Mucosa of rectum (tissue), 2 donors: Measurements from ENCODE around the gene LZTS2.
A peak's percentile ranks its signal among the peaks of the same experiment; 100 is the strongest.

Experiments
- H3K27ac ChIP-seq, 2 donors: one replicate each; pipeline ENCODE4 v1.7.0; 2013; ENCODE audit warnings: inconsistent platforms in 2 of 2, low read depth in 2 of 2, low read length in 2 of 2
- H3K27me3 ChIP-seq, 2 donors: one replicate each; pipeline ENCODE4 v1.7.0; 2013; ENCODE audit warnings: low read length in 2 of 2; ENCODE audit not compliant: control insufficient read depth in 2 of 2, insufficient read depth in 2 of 2
- H3K36me3 ChIP-seq, 2 donors: one replicate each; pipeline ENCODE4 v1.7.0; 2013; ENCODE audit warnings: low read length in 2 of 2; ENCODE audit not compliant: control insufficient read depth in 2 of 2, insufficient read depth in 2 of 2
- H3K4me1 ChIP-seq, 2 donors: one replicate each; pipeline ENCODE4 v1.7.0; 2013; ENCODE audit warnings: low read length in 2 of 2, mild to moderate bottlenecking in 1 of 2; ENCODE audit not compliant: control insufficient read depth in 2 of 2, insufficient read depth in 2 of 2
- H3K4me3 ChIP-seq, 2 donors: one replicate each; pipeline ENCODE4 v1.7.0; 2013; ENCODE audit warnings: low read length in 2 of 2
- H3K9ac ChIP-seq, 2 donors: one replicate each; pipeline ENCODE4 v1.7.0; 2013; ENCODE audit warnings: low read length in 2 of 2, low read depth in 1 of 2, mild to moderate bottlenecking in 1 of 2
- H3K9me3 ChIP-seq, 2 donors: one replicate each; pipeline ENCODE4 v1.7.0; 2013; ENCODE audit warnings: low read length in 2 of 2; ENCODE audit not compliant: control insufficient read depth in 2 of 2
- donor health status: healthy.
- donor health status: Normal muscosa, but diverticular disease.

Gene LZTS2

GRCh38 chr10:100985336-100985735 is 14.3 kb upstream of the LZTS2 start:
- Histone ChIP-seq H3K27ac (no peak overlapping the region), H3K9ac (no peak overlapping the region), H3K36me3 (peaks cover 38 to 46% of the 10 kb centered on the region in 2 donors)

GRCh38 chr10:100986623-100986951 is 13.0 kb upstream of the LZTS2 start:
- H3K36me3 ChIP-seq: peaks cover 33 to 45% of the 10 kb centered on the region in 2 donors
- H3K9ac ChIP-seq: peak overlapping the region; percentile 79 to 81
- H3K9me3 ChIP-seq: no peaks in the 10 kb centered on the region
- no peaks in the 10 kb centered on the region for H3K27me3 ChIP-seq
- peak overlapping the region; percentile 90 to 91 for H3K4me3 ChIP-seq
- H3K4me1 ChIP-seq: peaks cover 18 to 20% of the 10 kb centered on the region in 2 donors
- peak overlapping the region; percentile 69 to 88 for H3K27ac ChIP-seq

More at GRCh38 chr10:100985336-100985735, 14.3 kb upstream of the LZTS2 start:
- Histone ChIP-seq H3K27me3 (no peaks in the 10 kb centered on the region), H3K9me3 (no peaks in the 10 kb centered on the region), H3K4me3 (no peak overlapping the region), H3K4me1 (peaks cover 18 to 20% of the 10 kb centered on the region in 2 donors)

- H3K9ac ChIP-seq: peak within 1 kb of the TSS; percentile 79 to 81
- peaks cover 31 to 42% of the 10 kb centered on the region in 2 donors for H3K36me3 ChIP-seq
- peaks cover 18 to 20% of the 10 kb centered on the region in 2 donors for H3K4me1 ChIP-seq
- H3K9me3 ChIP-seq: no peaks in the 10 kb centered on the region
- H3K27ac ChIP-seq: peak within 1 kb of the TSS; percentile 69 to 88
- peak within 1 kb of the TSS; percentile 90 to 91 for H3K4me3 ChIP-seq
- H3K27me3 ChIP-seq: no peaks in the 10 kb centered on the region
Observed at GRCh38 chr10:100986952-100987684, 12.5 kb upstream of the LZTS2 start, which contains the start of the genes MRPL43 and TWNK. Gene MRPL43 (minus strand): TSS chr10:100987497. CDS start chr10:100987443, 54 bp downstream. Gene TWNK (plus strand): TSS chr10:100987543. CDS start chr10:100988211, 668 bp downstream.

GRCh38 chr10:100987685-100988049 is 11.9 kb upstream of the LZTS2 start:
- Histone ChIP-seq H3K9ac (peak overlapping the region; percentile 36 to 81), H3K4me3 (peak overlapping the region; percentile 90 to 91), H3K27ac (no peak overlapping the region), H3K9me3 (no peaks in the 10 kb centered on the region), H3K27me3 (no peaks in the 10 kb centered on the region), H3K36me3 (peaks cover 28 to 39% of the 10 kb centered on the region in 2 donors), H3K4me1 (peaks cover 18 to 20% of the 10 kb centered on the region in 2 donors)

GRCh38 chr10:100988166-100988565 is 11.4 kb upstream of the LZTS2 start:
- no peaks in the 10 kb centered on the region for H3K27me3 ChIP-seq
- H3K9ac ChIP-seq: no peak overlapping the region
- no peak overlapping the region for H3K27ac ChIP-seq
- no peaks in the 10 kb centered on the region for H3K9me3 ChIP-seq
- peaks cover 18 to 20% of the 10 kb centered on the region in 2 donors for H3K4me1 ChIP-seq
- peak overlapping the region; percentile 90 to 91 for H3K4me3 ChIP-seq
- peaks cover 23 to 38% of the 10 kb centered on the region in 2 donors for H3K36me3 ChIP-seq

- Histone ChIP-seq H3K36me3 (peaks cover 18 to 39% of the 10 kb centered on the region in 2 donors), H3K27me3 (no peaks in the 10 kb centered on the region), H3K27ac (no peak overlapping the region), H3K9me3 (no peaks in the 10 kb centered on the region), H3K4me1 (peaks cover 18 to 20% of the 10 kb centered on the region in 2 donors), H3K4me3 (no peak overlapping the region), H3K9ac (no peak overlapping the region)
Observed at GRCh38 chr10:100989088-100989487, 10.5 kb upstream of the LZTS2 start.

GRCh38 chr10:100993986-100994708 is 5.5 kb upstream of the LZTS2 start:
- Histone ChIP-seq H3K27me3 (no peaks in the 10 kb centered on the region), H3K9ac (no peak overlapping the region), H3K9me3 (no peaks in the 10 kb centered on the region), H3K36me3 (peaks cover 15 to 30% of the 10 kb centered on the region in 2 donors), H3K4me1 (peaks cover 18 to 19% of the 10 kb centered on the region in 2 donors), H3K27ac (no peak overlapping the region), H3K4me3 (no peak overlapping the region)

GRCh38 chr10:100995181-100995580 is 4.4 kb upstream of the LZTS2 start:
- peaks cover 11 to 25% of the 10 kb centered on the region in 2 donors for H3K36me3 ChIP-seq
- no peak overlapping the region for H3K9ac ChIP-seq
- no peaks in the 10 kb centered on the region for H3K9me3 ChIP-seq
- H3K27ac ChIP-seq: no peak overlapping the region
- H3K27me3 ChIP-seq: no peaks in the 10 kb centered on the region
- H3K4me1 ChIP-seq: peaks cover 18 to 22% of the 10 kb centered on the region in 2 donors
- no peak overlapping the region for H3K4me3 ChIP-seq

- H3K4me1 ChIP-seq: peaks cover 28 to 36% of the 10 kb centered on the region in 2 donors
- H3K9me3 ChIP-seq: no peaks in the 10 kb centered on the region
- no peaks in the 10 kb centered on the region for H3K27me3 ChIP-seq
- peak overlapping the region; percentile 78 for H3K4me3 ChIP-seq
- H3K27ac ChIP-seq: peak overlapping the region; percentile 90 to 96
- H3K9ac ChIP-seq: peak overlapping the region; percentile 89 to 92
- peaks cover 3 to 12% of the 10 kb centered on the region in 2 donors for H3K36me3 ChIP-seq
Observed at GRCh38 chr10:100996678-100997359, 2.8 kb upstream of the LZTS2 start.
